ENCODE measurements around the gene CEP120. TPM values are rescaled to one million over a fixed set of nuclear protein-coding genes. Genes with fewer than 3 reads are reported as not detected.

The CEP120 gene
- total and polyA plus RNA-seq, 11 donors = 2.8 to 16.5 (median 12.0) TPM

- DNase-seq (no peak), ATAC-seq (no peak)
- no peak for TF ChIP-seq CTCF (IDR thresholded peaks at IDR 0.05)
- TF ChIP-seq POLR2A (IDR thresholded peaks at IDR 0.05) = no peak
- peaks cover 0 to 11% (median 0%) of the 10 kb centered on the region in 9 donors for H3K27me3 ChIP-seq
- H3K9me3 ChIP-seq = peaks cover 0 to 14% (median 0%) of the 10 kb centered on the region in 12 donors
- WGBS, 4 donors = 78 to 88% (median 83%) methylated on average over 2 of the region's 2 CpGs
- no peaks in the 10 kb centered on the region for H3K4me1 ChIP-seq
- no peaks in the 10 kb centered on the region for H3K36me3 ChIP-seq
- intact Hi-C loops (cut with DNase I) = no loop called here
- H3K27ac ChIP-seq = peak overlapping the region in 1 of 12 donors; percentile 8
- H3K4me3 ChIP-seq = no peak overlapping the region
Observed at GRCh38 chr5:123298335-123299030, 124.7 kb downstream of the CEP120 start.

GRCh38 chr5:123297866-123298265 lies 125.3 kb downstream of the CEP120 start:
- ATAC-seq (no peak), DNase-seq (no peak)
- Histone ChIP-seq H3K36me3 (no peaks in the 10 kb centered on the region), H3K4me3 (no peak overlapping the region), H3K27me3 (peaks cover 0 to 11% (median 0%) of the 10 kb centered on the region in 9 donors), H3K9me3 (peaks cover 0 to 14% (median 0%) of the 10 kb centered on the region in 12 donors), H3K4me1 (no peaks in the 10 kb centered on the region), H3K27ac (peak overlapping the region in 1 of 12 donors; percentile 8)
- TF ChIP-seq CTCF (IDR thresholded peaks at IDR 0.05) (no peak), POLR2A (IDR thresholded peaks at IDR 0.05) (no peak)
- intact Hi-C loops (cut with DNase I) = no loop called here
- 82 to 97% (median 93%) methylated on average over 1 of the region's 1 CpG for WGBS, 4 donors

GRCh38 chr5:123297198-123297831 lies 125.9 kb downstream of the CEP120 start:
- DNase-seq = no peak
- Histone ChIP-seq H3K27me3 (peaks cover 0 to 11% (median 0%) of the 10 kb centered on the region in 9 donors), H3K36me3 (no peaks in the 10 kb centered on the region), H3K4me1 (no peaks in the 10 kb centered on the region), H3K27ac (no peak overlapping the region), H3K4me3 (no peak overlapping the region), H3K9me3 (peaks cover 0 to 14% (median 0%) of the 10 kb centered on the region in 12 donors)
- intact Hi-C loops (cut with DNase I) = no loop called here
- WGBS, 4 donors = 76 to 82% (median 81%) methylated on average over 2 of the region's 2 CpGs
- TF ChIP-seq CTCF (IDR thresholded peaks at IDR 0.05) (no peak), POLR2A (IDR thresholded peaks at IDR 0.05) (no peak)
- ATAC-seq = no peak

Other genes starting within 250 kb of the CEP120 start
- gene CSNK1G3, start 88.8 kb upstream of the CEP120 start, total RNA-seq = 10 to 100 TPM; 19.3 to 34.3 (median 25.4) TPM
- gene CSNK1G3, start 88.8 kb upstream of the CEP120 start, polyA plus RNA-seq = 1 to 10 TPM; 4.0 to 8.0 TPM